Neural progenitor cell (in vitro differentiated cells): ENCODE measurements around the gene NASP.

ENCODE experiments used
- CTCF ChIP-seq: fragments of 200-600 bp; sonication (generic); IDR thresholded peaks from 2 replicates; pipeline ENCODE4 v1.5.1; 2017; ENCODE audit warnings: antibody characterized with exemption, mild to moderate bottlenecking
- EZH2 ChIP-seq: fragments of 200-600 bp; sonication (generic); IDR thresholded peaks from 2 replicates; pipeline ENCODE4 v1.6.1; 2017; ENCODE audit warnings: antibody characterized with exemption, mild to moderate bottlenecking, moderate library complexity
- EZH2phosphoT487 ChIP-seq: fragments of 200-600 bp; sonication (generic); IDR thresholded peaks from 2 replicates; pipeline ENCODE4 v1.6.1; 2017; ENCODE audit warnings: antibody characterized with exemption

DNA sequence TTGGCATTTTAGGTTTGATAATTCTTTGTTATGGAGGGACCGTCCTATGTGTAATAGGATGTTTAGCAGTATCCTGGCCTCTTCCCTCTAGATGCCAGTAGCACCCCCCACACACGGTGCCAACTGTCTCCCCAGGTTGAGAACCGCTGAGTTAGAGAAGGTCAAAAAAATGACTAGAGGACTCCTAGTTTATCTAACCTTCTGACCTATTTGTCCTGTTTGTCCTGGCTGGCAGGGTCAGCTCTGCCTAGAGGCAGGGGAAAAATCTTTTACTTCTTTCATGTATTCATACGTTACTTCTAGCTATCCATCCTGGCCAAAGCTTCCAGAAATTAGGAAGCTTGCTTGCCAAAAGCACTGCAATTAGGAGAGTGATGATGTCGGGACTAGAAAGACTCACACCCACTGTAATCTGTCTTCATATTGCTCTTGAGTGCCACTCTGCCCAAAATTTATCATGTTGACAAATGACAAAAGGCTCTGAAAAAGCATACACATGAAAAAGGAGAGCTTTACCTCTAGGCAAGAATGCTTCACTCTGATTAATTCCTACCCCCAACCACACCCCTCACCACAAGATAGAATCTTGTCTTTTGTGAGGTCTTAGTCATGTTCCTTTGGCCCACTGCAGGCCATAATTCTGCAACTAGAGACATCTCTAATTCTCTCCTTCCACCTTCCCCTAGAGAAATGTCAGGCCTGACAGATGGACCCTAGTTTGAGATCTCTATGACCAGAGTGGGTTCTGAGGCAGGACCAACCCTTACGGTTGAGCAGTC lies 47.7 kb upstream of the NASP start:
- TF ChIP-seq EZH2phosphoT487: no peak
- no peak for TF ChIP-seq EZH2
- no peak for TF ChIP-seq CTCF
